ENCODE data around the gene LMOD1.

LMOD1 gene

DNA sequence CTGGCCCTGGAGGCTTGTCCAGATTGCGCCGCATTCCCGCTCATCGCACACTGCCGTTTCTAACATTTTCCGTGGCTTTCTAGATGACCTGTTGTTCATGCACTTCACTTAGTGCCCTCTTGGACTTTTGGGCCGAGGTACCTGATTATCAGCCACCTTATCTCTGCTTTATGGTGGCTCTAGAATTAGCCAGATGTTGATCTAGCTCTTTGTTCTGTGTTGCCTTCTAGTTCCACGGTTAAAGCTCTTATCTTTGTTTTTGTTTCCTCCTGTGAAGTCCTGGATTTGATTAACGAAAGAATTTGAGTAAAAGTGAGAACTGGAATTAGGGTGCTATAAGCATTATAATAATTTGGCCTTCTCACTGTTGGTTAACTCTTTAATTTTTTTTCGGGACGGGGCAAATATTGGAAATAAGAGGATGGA, 37.0 kb upstream of the LMOD1 start:
- Histone ChIP-seq H3K4me1 (ENCODE audit: insufficient read depth, low read length) (peaks cover 30% of the 10 kb centered on the region), H4K20me1 (ENCODE audit: insufficient read depth, low read length) (no peaks in the 10 kb centered on the region), H3K4me2 (ENCODE audit: insufficient read depth, low read length) (peak overlapping the region; percentile 100), H3K27me3 (ENCODE audit: insufficient read depth, low read length, poor library complexity) (no peaks in the 10 kb centered on the region), H3K4me3 (ENCODE audit: low read depth in 1 of 2, low read length in 2 of 2) (peak overlapping the region; percentile 75 to 92), H3K36me3 (ENCODE audit: insufficient read depth, low read length) (peaks cover 4% of the 10 kb centered on the region), H3K27ac (ENCODE audit: low read length) (peak overlapping the region; percentile 71), H3K9ac (ENCODE audit: low read depth, low read length) (peak overlapping the region; percentile 94), H2AFZ (ENCODE audit: low read depth, low read length) (peak overlapping the region; percentile 91), H3K79me2 (ENCODE audit: insufficient read depth, low read length) (peaks cover 33% of the 10 kb centered on the region), H3K9me3 (ENCODE audit: insufficient read depth, low read length, severe bottlenecking) (no peaks in the 10 kb centered on the region)
- DNase-seq (no peak), ATAC-seq (ENCODE audit: insufficient read depth, low read depth) (no peak)
- TF ChIP-seq, protein P1, sequence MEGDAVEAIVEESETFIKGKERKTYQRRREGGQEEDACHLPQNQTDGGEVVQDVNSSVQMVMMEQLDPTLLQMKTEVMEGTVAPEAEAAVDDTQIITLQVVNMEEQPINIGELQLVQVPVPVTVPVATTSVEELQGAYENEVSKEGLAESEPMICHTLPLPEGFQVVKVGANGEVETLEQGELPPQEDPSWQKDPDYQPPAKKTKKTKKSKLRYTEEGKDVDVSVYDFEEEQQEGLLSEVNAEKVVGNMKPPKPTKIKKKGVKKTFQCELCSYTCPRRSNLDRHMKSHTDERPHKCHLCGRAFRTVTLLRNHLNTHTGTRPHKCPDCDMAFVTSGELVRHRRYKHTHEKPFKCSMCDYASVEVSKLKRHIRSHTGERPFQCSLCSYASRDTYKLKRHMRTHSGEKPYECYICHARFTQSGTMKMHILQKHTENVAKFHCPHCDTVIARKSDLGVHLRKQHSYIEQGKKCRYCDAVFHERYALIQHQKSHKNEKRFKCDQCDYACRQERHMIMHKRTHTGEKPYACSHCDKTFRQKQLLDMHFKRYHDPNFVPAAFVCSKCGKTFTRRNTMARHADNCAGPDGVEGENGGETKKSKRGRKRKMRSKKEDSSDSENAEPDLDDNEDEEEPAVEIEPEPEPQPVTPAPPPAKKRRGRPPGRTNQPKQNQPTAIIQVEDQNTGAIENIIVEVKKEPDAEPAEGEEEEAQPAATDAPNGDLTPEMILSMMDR (IDR thresholded peaks at IDR 0.05; ENCODE audit: borderline replicate concordance, extremely low read depth, low read length, poor library complexity, severe bottlenecking) = no peak
- TF ChIP-seq EZH2 (IDR thresholded peaks at IDR 0.05; ENCODE audit: borderline replicate concordance, low read depth, low read length, severe bottlenecking) = no peak

- H3K9ac ChIP-seq (ENCODE audit: low read depth, low read length) = peak within 1 kb of the TSS; percentile 94
- no peaks in the 10 kb centered on the region; the same call in 1 of the 2 replicates for H3K36me3 ChIP-seq (ENCODE audit: insufficient read depth, low read length)
- H3K4me3 ChIP-seq (ENCODE audit: low read depth in 1 of 2, low read length in 2 of 2) = peak within 1 kb of the TSS; percentile 75 to 92
- H3K27me3 ChIP-seq (ENCODE audit: insufficient read depth, low read length, poor library complexity) = no peaks in the 10 kb centered on the region
- TF ChIP-seq, protein P1 (IDR thresholded peaks at IDR 0.05; ENCODE audit: borderline replicate concordance, extremely low read depth, low read length, poor library complexity, severe bottlenecking) = peak; percentile 7
- TF ChIP-seq EZH2 (IDR thresholded peaks at IDR 0.05; ENCODE audit: borderline replicate concordance, low read depth, low read length, severe bottlenecking) = no peak
- peak within 1 kb of the TSS; percentile 91 for H2AFZ ChIP-seq (ENCODE audit: low read depth, low read length)
- no peaks in the 10 kb centered on the region for H4K20me1 ChIP-seq (ENCODE audit: insufficient read depth, low read length)
- H3K79me2 ChIP-seq (ENCODE audit: insufficient read depth, low read length) = peaks cover 33% of the 10 kb centered on the region
- peaks cover 30% of the 10 kb centered on the region for H3K4me1 ChIP-seq (ENCODE audit: insufficient read depth, low read length)
- peak; percentile 60 for DNase-seq
- peak within 1 kb of the TSS; percentile 73 for H3K27ac ChIP-seq (ENCODE audit: low read length)
- ATAC-seq (ENCODE audit: insufficient read depth, low read depth) = peak; percentile 82
- H3K9me3 ChIP-seq (ENCODE audit: insufficient read depth, low read length, severe bottlenecking) = no peaks in the 10 kb centered on the region
- H3K4me2 ChIP-seq (ENCODE audit: insufficient read depth, low read length) = peak within 1 kb of the TSS; percentile 100
These were observed 36.5 kb upstream of the LMOD1 start, which contains the start of gene RNPEP for GRCh38 chr1:201982623-201983379. RNPEP (plus strand) TSS chr1:201982648; CDS start chr1:201982667, 19 bp downstream.

GRCh38 chr1:201982082-201982622, 35.8 kb upstream of the LMOD1 start:
- Histone ChIP-seq H3K79me2 (ENCODE audit: insufficient read depth, low read length) (peaks cover 33% of the 10 kb centered on the region), H3K4me3 (ENCODE audit: low read depth in 1 of 2, low read length in 2 of 2) (peak overlapping the region; percentile 75 to 92), H4K20me1 (ENCODE audit: insufficient read depth, low read length) (no peaks in the 10 kb centered on the region), H3K27ac (ENCODE audit: low read length) (peak overlapping the region; percentile 73), H3K27me3 (ENCODE audit: insufficient read depth, low read length, poor library complexity) (no peaks in the 10 kb centered on the region), H3K9ac (ENCODE audit: low read depth, low read length) (peak overlapping the region; percentile 94), H3K9me3 (ENCODE audit: insufficient read depth, low read length, severe bottlenecking) (no peaks in the 10 kb centered on the region), H3K4me1 (ENCODE audit: insufficient read depth, low read length) (peaks cover 30% of the 10 kb centered on the region), H2AFZ (ENCODE audit: low read depth, low read length) (peak overlapping the region; percentile 91), H3K4me2 (ENCODE audit: insufficient read depth, low read length) (peak overlapping the region; percentile 100), H3K36me3 (ENCODE audit: insufficient read depth, low read length) (no peaks in the 10 kb centered on the region; the same call in 1 of the 2 replicates)
- peak; percentile 77 for ATAC-seq (ENCODE audit: insufficient read depth, low read depth)
- DNase-seq = peak; percentile 75
- TF ChIP-seq, protein P1 (IDR thresholded peaks at IDR 0.05; ENCODE audit: borderline replicate concordance, extremely low read depth, low read length, poor library complexity, severe bottlenecking) = no peak
- no peak for TF ChIP-seq EZH2 (IDR thresholded peaks at IDR 0.05; ENCODE audit: borderline replicate concordance, low read depth, low read length, severe bottlenecking)

Measured in DND-41 (cell line).